K562 (cell line): Measurements from ENCODE around the gene CGREF1. TPM values are rescaled to one million over a fixed set of nuclear protein-coding genes. Genes with fewer than 3 reads are reported as not detected.

Source experiments
- ATAC-seq: fragments of 200-7000 bp; cut with Tn5 transposase; 3 replicates; pipeline ENCODE4 v1.9.1; 2020; ENCODE audit warnings: moderate library complexity
- BruUV-seq: library from RNA; stranded (reverse); fragments of 400-500 nt; replicated peaks from 2 replicates; lab custom pipeline; 2021; lab: Mats Ljungman, UMichigan
- CTCF ChIA-PET: fragments of 300-600 bp; formaldehyde crosslinking; extraction: SDS; loops from one replicate; lab custom pipeline; 2021; ENCODE audit warnings: low intra/inter-chr PET ratio; lab: Yijun Ruan, JAX
- POLR2A ChIA-PET: fragments of 300-600, 350-650 bp; sonication (Branson Sonifier 250); formaldehyde crosslinking; extraction: SDS; loops from one replicate; lab custom pipeline; 2021; ENCODE audit warnings: antibody characterized with exemption, inconsistent platforms; lab: Yijun Ruan, JAX
- DNase-seq, 4 experiments: peaks; one replicate each; pipeline versions ENCODE4 v3.0.0 to v3.0.0-alpha.2; 2011 to 2018; ENCODE audit warnings: low spot score in 3 of 4, mixed read lengths in 3 of 4; ENCODE audit errors: extremely low read depth in 1 of 4
- FAIRE-seq: peaks from 2 replicates; lab custom pipeline; 2011; peaks lifted over from hg19 to GRCh38; lab: Jason Lieb, UNC
- H2AFZ ChIP-seq: 2 replicates; pipeline ENCODE4 v1.6.0; 2011; ENCODE audit warnings: low read depth, low read length, control low read depth, inconsistent platforms
- H3K27ac ChIP-seq: fragments of 200-600 bp; 3 replicates; pipeline ENCODE4 v1.8.0; 2011; ENCODE audit warnings: low read depth, mild to moderate bottlenecking, control low read depth, inconsistent platforms, low read length, moderate library complexity, mixed read lengths; ENCODE audit errors: extremely low read depth
- H3K27me3 ChIP-seq, 2 experiments: fragments of 300-600 bp in 1 of 2; 2 replicates in 1 of 2; 3 replicates in 1 of 2; pipeline versions ENCODE4 v1.6.0 to v1.8.0; 2011; ENCODE audit warnings: inconsistent platforms in 2 of 2, low read length in 2 of 2, mild to moderate bottlenecking in 1 of 2, mixed read lengths in 1 of 2, moderate library complexity in 1 of 2; ENCODE audit not compliant: control insufficient read depth in 2 of 2, insufficient read depth in 2 of 2
- H3K36me3 ChIP-seq: fragments of 300-600 bp; 3 replicates; pipeline ENCODE4 v1.8.0; 2011; ENCODE audit warnings: mild to moderate bottlenecking, low read length, inconsistent platforms; ENCODE audit not compliant: control insufficient read depth, insufficient read depth
- H3K4me1 ChIP-seq, 2 experiments: fragments of 200-600 bp in 1 of 2; replicated peaks in 1 of 2; 2 replicates in 1 of 2; 3 replicates in 1 of 2; pipeline versions ENCODE4 v1.5.1 to v1.8.0; 2011; ENCODE audit warnings: inconsistent platforms in 2 of 2, low read length in 2 of 2, mild to moderate bottlenecking in 1 of 2, mixed read lengths in 1 of 2, moderate library complexity in 1 of 2; ENCODE audit not compliant: control insufficient read depth in 2 of 2, insufficient read depth in 2 of 2
- H3K4me2 ChIP-seq: 2 replicates; pipeline ENCODE4 v1.6.1; 2011; ENCODE audit warnings: low read length, control low read depth, inconsistent platforms, mixed read lengths; ENCODE audit not compliant: insufficient read depth
- H3K4me3 ChIP-seq: fragments of 200-600 bp; sonication (generic), shearing (Covaris generic); 2 replicates; pipeline ENCODE4 v1.5.1; 2016; ENCODE audit warnings: control low read depth, inconsistent platforms
- H3K79me2 ChIP-seq: fragments of 200-600 bp; 3 replicates; pipeline ENCODE4 v1.8.0; 2011; ENCODE audit warnings: low read length, inconsistent platforms; ENCODE audit not compliant: control insufficient read depth, insufficient read depth
- H3K9ac ChIP-seq, 2 experiments: 2 replicates each; pipeline versions ENCODE4 v1.6.0 to v1.6.1; 2011; ENCODE audit warnings: low read depth in 2 of 2, low read length in 2 of 2, control low read depth in 1 of 2, inconsistent platforms in 1 of 2, mild to moderate bottlenecking in 1 of 2, mixed read lengths in 1 of 2; ENCODE audit not compliant: insufficient read depth in 1 of 2
- H3K9me1 ChIP-seq: one replicate; pipeline ENCODE4 v1.6.0; 2011; ENCODE audit warnings: inconsistent platforms, mild to moderate bottlenecking, low read length, moderate library complexity; ENCODE audit not compliant: control insufficient read depth, insufficient read depth
- H3K9me3 ChIP-seq: replicated peaks from 2 replicates; pipeline ENCODE4 v1.5.1; 2011; ENCODE audit warnings: low read depth, low read length, inconsistent platforms; ENCODE audit not compliant: control insufficient read depth, insufficient read depth
- H4K20me1 ChIP-seq: replicated peaks from 2 replicates; pipeline ENCODE4 v1.6.1; 2011; ENCODE audit warnings: low read length, inconsistent platforms, mixed read lengths; ENCODE audit not compliant: control insufficient read depth, insufficient read depth
- FOSL1 ChIP-seq: fragments of 200-800 bp; sonication (Bioruptor generic); conservative IDR thresholded peaks from 2 replicates; pipeline ENCODE4 v1.6.1; 2016; ENCODE audit warnings: missing genetic modification characterization, missing compliant biosample characterization
- KAT7 ChIP-seq: sonication (generic); formaldehyde crosslinking; IDR thresholded peaks from 2 replicates; pipeline ENCODE4 v1.8.0; 2022; ENCODE audit warnings: missing genetic modification reagents, mild to moderate bottlenecking, borderline replicate concordance
- NEUROD1 ChIP-seq: fragments of 150-350 bp; IDR thresholded peaks from 2 replicates; pipeline ENCODE4 v1.6.1; 2014; ENCODE audit warnings: borderline replicate concordance, low read length, low read depth; ENCODE audit not compliant: partially characterized antibody
- NFRKB ChIP-seq: fragments of 450-650 bp; IDR thresholded peaks from 2 replicates; pipeline ENCODE4 v1.6.1; 2016; ENCODE audit warnings: low read depth
- WGBS: fragments of 100-300 bp; shearing (Covaris generic); methylation state at CpG from one replicate; pipeline ENCODE4 v1.1.6; 2016; ENCODE audit warnings: low coverage, mixed read lengths; ENCODE audit not compliant: insufficient coverage; ENCODE audit errors: missing lambda C conversion rate; 5-methylcytosine and 5-hydroxymethylcytosine counted together
- in situ Hi-C: fragments of 300-500 bp; cut with MboI; formaldehyde crosslinking; loops from 4 replicates; pipeline ENCODE4 v1.15.0; 2018; ENCODE audit warnings: inconsistent platforms, mixed read lengths
- intact Hi-C: fragments of 100-400 bp; cut with micrococcal nuclease; formaldehyde crosslinking; loops from 2 replicates; pipeline ENCODE4 v1.14.2; 2022
- polyA plus RNA-seq, 8 experiments: library from polyadenylated mRNA; depleted of rRNA in 4 of 8; stranded (reverse) in 5 of 8; unstranded in 3 of 8; fragments of >200 nt; fragmentation: Nextera tagmentation in 2 of 8; fragmentation: Illumina TruSeq in 1 of 8; extraction: Ambion mirVana in 2 of 8; extraction: Trizol in 1 of 8; gene quantifications; 2 replicates each; pipeline versions ENCODE4 v1.2.1 to v1.2.3, GENCODE V29; 2011 to 2014; ENCODE audit warnings: inconsistent platforms in 1 of 8, missing spikeins in 1 of 8
- total RNA-seq, 7 experiments: library from RNA; depleted of rRNA in 6 of 7; stranded (reverse); fragments of >200 nt in 6 of 7; fragmentation: Illumina TruSeq in 2 of 7; extraction: Trizol in 2 of 7; gene quantifications; 2 replicates each; pipeline versions ENCODE4 v1.2.1 to v1.2.3, GENCODE V29; 2011 to 2021; ENCODE audit warnings: low replicate concordance in 1 of 7
- TF ChIP-seq, protein P1 (sequence below): IDR thresholded peaks from 3 replicates; pipeline ENCODE4 v1.6.1; 2011; ENCODE audit warnings: borderline replicate concordance, mild to moderate bottlenecking; ENCODE audit not compliant: insufficient read length, insufficient read depth

Gene CGREF1
- total and polyA plus RNA-seq, 9 of the 15 experiments (the other 6 are each of a cell fraction or from before 2014, with no cell fraction given), result 0.07 to 0.50 (median 0.37) TPM

DNA sequence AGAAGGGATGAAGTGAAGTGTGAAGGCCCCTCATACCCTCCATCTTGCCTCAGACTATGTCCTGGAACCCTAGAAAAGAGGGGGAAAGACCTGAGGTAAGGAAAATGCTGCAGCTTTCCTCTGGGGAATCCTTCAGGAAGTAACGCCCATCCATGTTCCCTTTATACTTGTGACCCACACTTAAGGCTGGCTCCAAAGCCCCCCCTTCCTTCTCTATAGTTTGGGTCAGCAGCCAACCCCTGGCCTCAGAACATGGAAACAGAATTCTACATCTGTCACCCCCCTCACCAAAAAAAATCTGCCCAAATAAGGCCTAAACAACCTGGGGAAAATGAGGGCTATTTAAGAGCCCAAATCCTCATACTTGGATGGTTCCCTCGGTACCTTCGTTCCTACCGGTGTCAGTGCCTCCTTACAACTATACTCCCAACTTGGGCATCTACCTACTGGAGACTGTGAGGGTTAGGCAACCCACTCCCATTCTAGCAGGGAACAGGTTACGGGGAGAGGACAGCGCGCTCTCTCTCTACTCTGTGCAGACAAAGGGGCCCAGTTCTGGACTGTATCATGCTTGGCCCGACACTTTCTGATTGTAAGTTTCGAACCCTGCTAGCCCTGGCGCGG lies 48.2 kb downstream of the CGREF1 start:
- WGBS, result 0% methylated on average over 11 of the region's 11 CpGs
- intact Hi-C loops, result no loop called here

More for the DNA sequence above, 48.2 kb downstream of the CGREF1 start:
- CTCF ChIA-PET, result no interaction called here
- ATAC-seq, result peak; percentile 8
- TSS peak; percentile 64 for BruUV-seq
- peak overlapping the region; percentile 98 for H3K4me2 ChIP-seq
- H3K9me3 ChIP-seq, result no peaks in the 10 kb centered on the region
- peak overlapping the region; percentile 90 to 99 for H3K9ac ChIP-seq
- H3K4me1 ChIP-seq, result peaks cover 38 to 44% of the 10 kb centered on the region in 2 experiments
- TF ChIP-seq FOSL1 (tag) (no peak), KAT7 (CRISPR knock-in tag) (0 out of 2 replicates have a peak, but pooled peaks have one; percentile 28), NFRKB (0 out of 2 replicates have a peak, but pooled peaks have one; percentile 31), NEUROD1 (peak; percentile 6)
- TF ChIP-seq, protein P1, sequence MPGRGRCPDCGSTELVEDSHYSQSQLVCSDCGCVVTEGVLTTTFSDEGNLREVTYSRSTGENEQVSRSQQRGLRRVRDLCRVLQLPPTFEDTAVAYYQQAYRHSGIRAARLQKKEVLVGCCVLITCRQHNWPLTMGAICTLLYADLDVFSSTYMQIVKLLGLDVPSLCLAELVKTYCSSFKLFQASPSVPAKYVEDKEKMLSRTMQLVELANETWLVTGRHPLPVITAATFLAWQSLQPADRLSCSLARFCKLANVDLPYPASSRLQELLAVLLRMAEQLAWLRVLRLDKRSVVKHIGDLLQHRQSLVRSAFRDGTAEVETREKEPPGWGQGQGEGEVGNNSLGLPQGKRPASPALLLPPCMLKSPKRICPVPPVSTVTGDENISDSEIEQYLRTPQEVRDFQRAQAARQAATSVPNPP, result no peak
- TF ChIP-seq, all 486 proteins: peak for 3
- peaks cover 41% of the 10 kb centered on the region for H3K36me3 ChIP-seq
- DNase-seq (no peak), FAIRE-seq (no peak)
- no peaks in the 10 kb centered on the region for H3K9me1 ChIP-seq
- in situ Hi-C loops, result no loop called here
- H3K27me3 ChIP-seq, result no peaks in the 10 kb centered on the region
- peaks cover 29% of the 10 kb centered on the region for H3K79me2 ChIP-seq
- POLR2A ChIA-PET, result interaction anchor here (0.5 to 9.0 kb wide), 12 partner anchors 8 to 422 kb away, joined by 3 to 112 read pairs (median 6); partner anchors contain the start of gene AGBL5
- no peaks in the 10 kb centered on the region for H4K20me1 ChIP-seq
- H2AFZ ChIP-seq, result peak overlapping the region; percentile 71
- peak overlapping the region; percentile 82 for H3K4me3 ChIP-seq
- H3K27ac ChIP-seq, result peak overlapping the region; percentile 86
